Midbrain (tissue), 1 donor: ENCODE results near the gene KRT78.

Experiments used
- DNase-seq: peaks from one replicate; lab custom pipeline; 2025; lab: John Stamatoyannopoulos, UW

KRT78 gene

GRCh38 chr12:52812073-52812400 lies 36.8 kb downstream of the KRT78 start:
- no peak for DNase-seq

DNA sequence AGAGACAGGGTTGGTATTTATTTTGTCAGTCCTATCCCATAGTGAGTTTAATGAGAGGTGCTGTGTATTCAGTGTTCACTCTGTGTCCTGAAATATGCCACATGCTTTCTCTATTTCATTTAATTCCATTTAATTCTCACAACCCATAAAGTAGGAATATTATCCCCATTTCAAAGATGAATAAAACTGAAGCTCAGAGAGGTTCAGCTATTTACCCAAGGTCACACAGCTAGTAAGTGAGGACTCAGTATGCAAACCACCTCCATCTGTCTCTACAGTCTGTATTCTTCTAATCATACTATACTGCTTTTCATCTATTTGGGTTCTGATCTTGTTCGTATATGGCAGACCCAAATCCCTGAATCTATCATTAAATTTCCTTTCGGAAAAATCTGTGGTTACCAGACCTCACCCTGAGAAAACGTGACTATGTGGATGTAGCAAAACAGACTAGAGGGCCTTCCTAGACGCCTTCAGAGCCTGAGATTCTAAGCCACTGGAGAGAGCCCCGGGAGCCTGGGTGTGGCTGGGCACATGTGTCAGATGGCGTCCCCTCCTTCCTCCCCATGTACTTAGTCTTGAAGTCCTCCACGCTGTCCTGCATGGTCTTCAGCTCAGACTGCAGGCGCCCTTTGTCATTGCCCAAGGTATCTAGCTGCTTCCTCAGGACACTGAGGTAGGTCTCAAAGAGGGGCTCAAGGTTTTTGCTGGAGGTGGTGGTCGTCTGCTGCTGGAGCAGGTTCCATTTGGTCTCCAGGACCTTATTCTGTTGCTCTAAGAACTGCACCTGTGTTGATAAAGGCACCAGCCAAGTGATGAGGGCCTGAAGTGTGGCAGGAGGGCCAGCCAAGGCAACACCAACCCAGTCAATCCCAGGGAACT lies 37.4 kb downstream of the KRT78 start:
- no peak for DNase-seq

DNA sequence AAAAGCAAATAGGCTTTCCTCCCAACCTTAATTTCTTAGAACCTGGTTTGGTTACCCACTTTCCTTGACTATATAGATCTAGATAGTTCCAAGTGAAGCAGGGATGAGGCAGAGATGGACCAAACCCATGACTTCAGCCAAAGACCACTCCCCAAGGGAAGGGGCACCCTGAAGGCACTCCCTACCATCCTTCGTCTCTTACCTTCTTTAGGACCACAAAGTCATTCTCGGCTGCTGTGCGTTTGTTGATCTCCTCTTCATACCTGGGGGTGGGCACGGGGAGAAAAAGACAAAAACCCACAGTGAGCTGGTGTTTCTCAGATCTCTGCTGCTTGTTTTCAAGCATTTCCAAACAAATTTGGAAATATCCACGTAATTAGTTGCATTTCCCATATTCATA lies 38.2 kb downstream of the KRT78 start:
- DNase-seq = no peak

GRCh38 chr12:52809166-52809565 lies 39.6 kb downstream of the KRT78 start:
- no peak for DNase-seq

- no peak for DNase-seq
Observed at GRCh38 chr12:52808573-52809160, 40.1 kb downstream of the KRT78 start.

GRCh38 chr12:52807544-52808470 lies 41.0 kb downstream of the KRT78 start:
- no peak for DNase-seq

DNA sequence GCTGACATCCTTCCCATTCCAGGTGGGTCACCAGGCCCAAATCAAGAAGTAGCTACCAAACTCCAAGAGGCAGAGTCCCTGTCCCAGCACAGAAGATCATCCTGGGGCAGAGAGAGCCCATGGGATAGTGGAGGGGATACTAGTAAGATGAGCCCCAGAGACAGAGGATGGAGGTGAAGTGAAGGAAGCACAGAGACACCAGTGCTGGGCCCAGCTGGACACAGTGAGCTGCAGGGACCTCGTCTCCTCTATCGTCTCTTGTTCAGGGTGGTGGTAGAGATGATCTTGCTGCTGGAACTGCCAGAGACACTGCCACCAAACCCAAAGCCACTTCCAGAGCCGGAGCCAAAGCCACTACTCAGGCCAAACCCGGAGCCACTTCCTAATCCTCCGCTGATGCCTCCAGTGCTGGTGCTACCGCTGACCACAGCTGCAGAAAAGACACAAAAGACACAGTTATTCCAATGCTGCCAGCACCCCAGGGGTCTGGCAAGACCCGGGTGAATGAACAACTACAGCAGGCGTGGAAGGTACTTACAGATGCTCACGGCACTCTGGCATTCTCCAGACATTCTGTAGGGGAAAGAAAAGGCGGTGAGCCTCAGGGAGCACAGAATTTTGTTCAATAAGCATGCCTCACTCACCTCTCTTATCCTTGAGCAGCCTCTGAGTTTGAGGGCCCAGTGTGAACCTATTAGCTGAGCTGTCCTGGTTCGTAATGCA lies 41.8 kb downstream of the KRT78 start:
- no peak for DNase-seq

GRCh38 chr12:52806169-52806811 lies 42.5 kb downstream of the KRT78 start:
- no peak for DNase-seq

- no peak for DNase-seq
Observed at GRCh38 chr12:52805739-52806138, 43.1 kb downstream of the KRT78 start.

GRCh38 chr12:52805000-52805399 lies 43.8 kb downstream of the KRT78 start:
- DNase-seq = no peak

DNA sequence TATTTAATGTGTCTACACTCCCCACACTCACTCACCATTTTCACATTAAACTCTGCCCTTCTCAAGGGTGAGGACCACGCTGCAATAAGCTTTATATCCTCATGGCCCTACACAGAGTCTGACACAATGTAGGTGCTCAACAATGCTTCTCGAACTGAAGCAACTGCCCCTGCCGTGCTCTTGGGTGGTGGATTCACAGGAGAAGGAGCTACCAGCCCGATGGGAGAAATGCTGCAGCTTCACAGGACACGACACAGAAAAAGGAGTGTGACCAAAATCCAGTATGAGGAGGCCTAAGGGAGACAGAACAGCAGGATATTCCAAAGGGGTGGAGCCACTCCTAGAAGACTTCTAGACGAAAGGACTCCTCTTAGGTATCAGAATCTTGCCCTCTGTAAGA lies 46.4 kb downstream of the KRT78 start:
- DNase-seq = no peak

GRCh38 chr12:52801773-52802172 lies 47.0 kb downstream of the KRT78 start:
- no peak for DNase-seq

GRCh38 chr12:52800259-52800917 lies 48.4 kb downstream of the KRT78 start:
- no peak for DNase-seq

GRCh38 chr12:52799505-52800211 lies 49.1 kb downstream of the KRT78 start:
- no peak for DNase-seq

- DNase-seq = no peak
Observed at GRCh38 chr12:52798671-52799504, 49.9 kb downstream of the KRT78 start.

- no peak for DNase-seq
Observed at GRCh38 chr12:52798003-52798670, 50.7 kb downstream of the KRT78 start.

DNA sequence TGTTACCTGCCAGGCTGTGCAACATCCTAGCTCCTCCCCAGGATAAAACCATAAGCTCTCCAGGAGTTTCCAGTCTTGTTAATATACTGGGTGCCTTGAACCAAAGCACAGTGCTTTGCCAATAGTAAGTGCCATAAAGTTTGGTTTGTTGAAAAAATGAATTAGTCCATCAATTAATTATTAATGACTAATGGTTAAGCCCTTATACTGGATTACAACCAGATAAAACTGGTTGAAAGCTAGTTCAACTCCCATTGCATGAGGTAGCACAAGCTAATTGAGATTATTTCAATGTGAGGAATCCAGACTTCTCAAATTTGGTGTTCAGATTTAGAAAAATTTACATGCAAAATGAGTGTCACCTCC lies 51.3 kb downstream of the KRT78 start:
- DNase-seq = no peak

DNA sequence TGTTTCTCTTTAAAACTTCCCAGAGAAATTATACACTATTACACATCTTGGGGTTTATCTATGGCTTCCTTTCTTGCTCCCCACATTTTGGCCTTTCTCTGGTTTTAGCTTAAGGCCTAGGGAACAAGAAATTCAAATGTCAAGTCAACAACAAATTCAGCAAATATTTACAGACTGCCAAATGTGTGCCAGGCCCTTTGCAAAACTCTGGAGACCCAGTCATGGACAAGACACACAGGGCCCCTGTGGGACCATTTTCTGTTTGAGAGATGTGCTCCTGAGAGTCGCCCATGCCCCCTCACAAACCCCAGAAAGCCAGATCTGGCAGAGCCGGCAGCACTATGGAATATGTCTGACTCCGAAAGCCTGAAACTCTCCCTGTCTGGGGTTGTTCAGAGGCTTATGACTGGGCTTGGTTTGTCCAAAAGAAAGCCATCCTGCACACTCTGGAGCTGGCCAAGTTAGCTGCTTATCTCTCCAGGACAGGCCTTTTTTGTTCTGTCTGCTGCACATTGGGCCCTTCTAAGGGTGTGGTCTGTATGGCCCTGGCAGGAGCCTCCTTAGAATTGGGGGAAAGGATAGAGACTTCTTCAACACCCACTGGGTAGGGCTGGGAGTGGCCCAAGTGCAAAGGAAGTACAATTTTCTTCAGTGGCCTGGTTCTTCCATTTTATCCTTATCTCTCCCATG lies 51.8 kb downstream of the KRT78 start:
- no peak for DNase-seq
